Ovary (tissue), 9 donors: Measurements from ENCODE around the gene JAK1. TPM values are rescaled to one million over a fixed set of nuclear protein-coding genes. Genes with fewer than 3 reads are reported as not detected.

Experiments used
- DNase-seq, 5 donors: peaks; one replicate each; pipeline ENCODE4 v3.0.0-alpha.2; 2019 to 2020
- H3K27ac ChIP-seq, 2 donors: fragments of 200-600 bp; one replicate each; pipeline versions ENCODE4 v1.5.1 to v1.8.0; 2019 to 2022
- H3K27me3 ChIP-seq: fragments of 200-600 bp; one replicate; pipeline ENCODE4 v1.8.0; 2022
- H3K36me3 ChIP-seq: fragments of 200-600 bp; sonication (generic); one replicate; pipeline ENCODE4 v1.5.1; 2019
- H3K4me1 ChIP-seq: one replicate; pipeline ENCODE4 v1.8.1; 2013; ENCODE audit warnings: mild to moderate bottlenecking, moderate library complexity; ENCODE audit not compliant: insufficient read depth
- H3K4me3 ChIP-seq: fragments of 200-600 bp; sonication (generic); one replicate; pipeline ENCODE4 v1.5.1; 2017
- H3K9me3 ChIP-seq, 2 donors: fragments of 200-600 bp in 1 of 2; sonication (generic) in 1 of 2; one replicate each; pipeline versions ENCODE4 v1.5.1 to v1.8.1; 2013 to 2019; ENCODE audit warnings: mild to moderate bottlenecking in 1 of 2, moderate library complexity in 1 of 2
- CTCF ChIP-seq, 3 donors: fragments of 450-650 bp in 2 of 3; fragments of 200-600 bp in 1 of 3; IDR thresholded peaks; one replicate each; pipeline versions ENCODE4 v1.5.1 to v1.8.0; 2016 to 2022; ENCODE audit warnings: antibody characterized with exemption in 3 of 3, mild to moderate bottlenecking in 1 of 3
- EP300 ChIP-seq: sonication (generic); formaldehyde crosslinking; IDR thresholded peaks from one replicate; pipeline ENCODE4 v1.6.1; 2017; ENCODE audit warnings: antibody characterized with exemption
- POLR2A ChIP-seq: fragments of 450-650 bp; IDR thresholded peaks from one replicate; pipeline ENCODE4 v1.6.1; 2017; ENCODE audit warnings: antibody characterized with exemption, mild to moderate bottlenecking, moderate library complexity
- WGBS, 3 donors: extraction: QIAGEN DNeasy Blood & Tissue Kit in 1 of 3; methylation state at CpG; one replicate each; pipeline versions ENCODE4 v1.1.5 to v1.1.7; 2013 to 2017; 5-methylcytosine and 5-hydroxymethylcytosine counted together
- intact Hi-C, 4 donors: fragments of 100-400 bp; cut with DNase I; formaldehyde crosslinking; loops; one replicate each; pipeline versions ENCODE4 v1.11.0 to v1.15.1; 2022 to 2023
- polyA plus RNA-seq, 2 donors: library from polyadenylated mRNA; stranded (reverse); fragments of 200-250 nt in 1 of 2; fragments of 350-450 nt in 1 of 2; fragmentation: Illumina TruSeq in 1 of 2; extraction: RNeasy Lipid Tissue Mini Kit (QIAGEN cat#74804) in 1 of 2; gene quantifications; one replicate each; pipeline ENCODE4 v1.2.3, GENCODE V29; 2013 to 2014
- total RNA-seq, 7 donors: library from RNA; depleted of rRNA in 2 of 7; stranded (reverse); fragments of >200 nt in 2 of 7; fragmentation: NEBNext Ultra II Directional in 3 of 7; extraction: Animal tissue kit (Norgen Biotek cat#: 25700) in 3 of 7; gene quantifications; one replicate each; pipeline versions ENCODE4 v1.1.0 to v1.2.4, GENCODE V29; 2016 to 2023
- donor health status: DM: no; HTN: no; CAD: no; lungs with moderate emphysema.
- donor health status: DM: no; HTN: no; CAD: no.
- donor health status: Bipolar disorder and iron deficiency.
- donor health status: DM: yes; HTN: yes; CAD: no.
- donor health status: DM: no; HTN: no; CAD: no.
- donor health status: DM: yes; HTN: yes; CAD: no.

Gene JAK1
- total and polyA plus RNA-seq, 9 donors = 50.9 to 169 (median 127) TPM

DNA sequence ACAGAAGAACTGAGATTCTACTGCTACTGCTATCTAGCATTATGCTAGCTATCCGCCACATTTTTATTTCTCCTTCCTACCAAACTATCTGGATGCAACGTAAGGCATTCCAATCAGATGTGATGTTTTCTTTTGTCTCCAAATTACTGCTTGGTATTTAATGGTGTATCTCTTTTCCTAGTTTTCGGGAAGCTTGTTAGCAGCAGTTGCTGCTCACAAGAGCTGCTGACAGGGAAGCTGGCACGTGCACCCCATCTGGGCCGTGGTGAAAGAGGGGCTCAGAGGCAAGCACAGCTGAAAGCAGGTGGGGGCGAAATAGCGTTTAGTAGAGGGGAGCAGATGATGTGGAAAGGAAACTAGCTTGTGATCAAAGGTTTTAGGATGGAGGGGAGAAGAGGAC is 57.3 kb downstream of the JAK1 start:
- WGBS, 3 donors = 35 to 46% (median 40%) methylated on average over 7 of the region's 7 CpGs
- Histone ChIP-seq H3K36me3 (no peaks in the 10 kb centered on the region), H3K9me3 (no peaks in the 10 kb centered on the region), H3K4me3 (no peak overlapping the region), H3K4me1 (peaks cover 23% of the 10 kb centered on the region), H3K27ac (no peak overlapping the region), H3K27me3 (no peaks in the 10 kb centered on the region)
- peak in 2 of 5 donors; percentile 28 to 40 for DNase-seq
- TF ChIP-seq CTCF (IDR thresholded peaks at IDR 0.05) (no peak), EP300 (no peak), POLR2A (no peak)
- intact Hi-C loops = no loop called here

- H3K9me3 ChIP-seq = no peaks in the 10 kb centered on the region
- H3K27me3 ChIP-seq = no peaks in the 10 kb centered on the region
- no peak for DNase-seq
- TF ChIP-seq CTCF (IDR thresholded peaks at IDR 0.05) (no peak), POLR2A (no peak), EP300 (no peak)
- H3K4me1 ChIP-seq = peaks cover 21% of the 10 kb centered on the region
- H3K27ac ChIP-seq = no peak overlapping the region
- WGBS, 3 donors = 91 to 94% (median 92%) methylated on average over 1 of the region's 1 CpG
- intact Hi-C loops = no loop called here
- no peaks in the 10 kb centered on the region for H3K36me3 ChIP-seq
- no peak overlapping the region for H3K4me3 ChIP-seq
Measured at GRCh38 chr1:64908575-64908974, 57.8 kb downstream of the JAK1 start.

- TF ChIP-seq CTCF (IDR thresholded peaks at IDR 0.05) (no peak), EP300 (no peak), POLR2A (no peak)
- Histone ChIP-seq H3K27ac (no peak overlapping the region), H3K27me3 (no peaks in the 10 kb centered on the region), H3K9me3 (no peaks in the 10 kb centered on the region), H3K4me3 (no peak overlapping the region), H3K36me3 (no peaks in the 10 kb centered on the region), H3K4me1 (peaks cover 17% of the 10 kb centered on the region)
- WGBS, 3 donors = 65 to 97% (median 90%) methylated on average over 3 of the region's 3 CpGs
- intact Hi-C loops = no loop called here
- no peak for DNase-seq
Measured at GRCh38 chr1:64906447-64906846, 59.9 kb downstream of the JAK1 start.

DNA sequence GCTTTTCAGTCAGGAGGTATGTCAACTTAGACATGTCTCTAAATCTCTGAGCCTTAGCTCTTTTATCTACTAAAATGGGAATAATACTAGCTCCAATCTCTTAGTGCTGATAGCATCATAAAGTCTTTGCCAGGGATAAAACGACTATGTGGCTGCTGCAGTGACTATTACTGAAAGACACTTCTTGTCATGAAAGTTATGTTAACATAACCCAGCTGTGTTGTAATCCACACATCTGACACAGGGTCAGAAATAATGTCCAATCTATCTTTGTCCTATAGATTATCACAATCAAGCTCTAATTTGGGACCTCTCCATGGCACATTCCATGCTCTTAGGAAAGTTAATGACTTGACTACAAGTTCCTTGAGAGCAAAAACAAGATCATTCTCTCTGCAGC is 62.8 kb downstream of the JAK1 start:
- intact Hi-C loops = no loop called here
- no peak for DNase-seq
- Histone ChIP-seq H3K4me1 (peaks cover 10% of the 10 kb centered on the region), H3K4me3 (no peak overlapping the region), H3K9me3 (no peaks in the 10 kb centered on the region), H3K36me3 (no peaks in the 10 kb centered on the region), H3K27ac (no peak overlapping the region), H3K27me3 (no peaks in the 10 kb centered on the region)
- 64 to 78% (median 75%) methylated on average over 1 of the region's 1 CpG for WGBS, 3 donors
- TF ChIP-seq CTCF (IDR thresholded peaks at IDR 0.05) (no peak), POLR2A (no peak), EP300 (no peak)

DNA sequence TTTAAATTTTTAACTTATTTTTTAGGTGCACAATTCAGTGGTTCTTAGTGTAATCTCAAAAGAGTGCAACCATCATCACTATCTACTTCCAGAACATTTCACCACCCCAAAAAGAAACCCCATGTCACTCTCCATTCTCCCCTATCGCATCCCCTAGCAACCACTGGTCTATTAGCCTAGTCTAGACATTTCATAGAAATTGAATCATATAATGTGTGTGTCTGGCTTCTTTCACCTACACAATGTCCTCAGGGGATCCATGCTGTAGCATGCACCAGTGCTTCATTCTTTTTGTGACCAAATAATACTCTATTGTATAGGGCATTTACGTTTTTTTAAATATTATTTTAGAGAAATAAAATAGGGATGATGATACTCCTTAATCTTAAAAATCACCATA is 64.7 kb downstream of the JAK1 start:
- TF ChIP-seq EP300 (no peak), POLR2A (no peak), CTCF (IDR thresholded peaks at IDR 0.05) (no peak)
- Histone ChIP-seq H3K9me3 (no peaks in the 10 kb centered on the region), H3K4me1 (peaks cover 13% of the 10 kb centered on the region), H3K27ac (no peak overlapping the region), H3K4me3 (no peak overlapping the region), H3K27me3 (no peaks in the 10 kb centered on the region), H3K36me3 (no peaks in the 10 kb centered on the region)
- WGBS, 3 donors = 91 to 95% (median 93%) methylated on average over 2 of the region's 2 CpGs
- no peak for DNase-seq
- intact Hi-C loops = no loop called here
